HG03064 (cell line): ENCODE measurements around the gene TBC1D9.

Experiments
- ATAC-seq: cut with Tn5 transposase; IDR thresholded peaks from one replicate; pipeline ENCODE4 v1.9.1; 2021; ENCODE audit warnings: low read depth; ENCODE audit not compliant: unreplicated experiment

TBC1D9 gene

DNA sequence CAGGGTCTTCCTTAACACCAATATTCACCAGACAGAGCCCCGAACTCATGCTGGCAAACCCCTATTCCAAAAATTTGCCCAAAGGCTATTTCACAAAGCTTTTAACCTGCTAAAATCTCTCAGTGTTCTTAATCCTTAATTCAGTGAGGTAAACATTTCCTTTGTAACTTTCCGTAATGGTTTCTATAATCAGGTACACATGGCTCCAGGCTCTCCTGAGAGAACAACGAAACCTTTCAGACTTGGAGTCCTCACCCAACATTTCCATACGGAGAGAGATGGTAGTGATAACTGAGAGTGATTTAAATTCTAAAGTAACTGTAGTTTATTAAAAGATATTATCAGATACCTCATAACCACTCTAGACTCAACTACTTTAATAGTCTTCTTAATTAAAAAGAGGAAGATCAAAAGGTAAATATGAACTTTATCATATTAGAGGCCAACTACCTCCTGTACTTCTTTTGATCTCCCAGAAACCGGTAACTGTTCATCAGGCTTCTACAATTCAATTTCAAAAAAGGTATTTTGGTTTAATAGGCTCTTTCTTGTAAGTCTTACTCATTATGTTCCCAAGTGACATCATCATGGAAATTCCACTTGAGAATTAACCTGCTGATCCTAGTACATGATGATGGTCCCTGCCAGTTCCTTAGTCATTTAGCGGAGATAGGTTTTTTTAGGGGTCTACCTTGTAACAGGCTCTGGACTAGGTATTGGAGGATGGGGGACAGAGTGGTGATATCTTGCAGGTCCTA is 96.1 kb downstream of the TBC1D9 start:
- no peak for ATAC-seq

DNA sequence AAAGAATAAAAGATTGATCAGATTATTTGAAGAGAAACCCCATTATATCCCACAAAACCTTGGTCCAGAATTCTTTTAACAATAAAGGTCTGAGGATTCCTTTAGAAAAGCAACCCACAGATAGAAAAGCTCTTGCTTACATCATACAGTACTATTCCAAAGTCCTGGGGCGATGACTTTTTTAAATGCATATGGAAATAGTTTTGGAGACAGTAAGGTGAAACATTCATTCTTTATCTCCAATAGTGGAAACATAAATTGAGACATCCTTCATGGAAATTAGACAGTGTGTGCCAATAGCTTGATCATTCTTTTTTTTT is 101.7 kb downstream of the TBC1D9 start:
- ATAC-seq: no peak

DNA sequence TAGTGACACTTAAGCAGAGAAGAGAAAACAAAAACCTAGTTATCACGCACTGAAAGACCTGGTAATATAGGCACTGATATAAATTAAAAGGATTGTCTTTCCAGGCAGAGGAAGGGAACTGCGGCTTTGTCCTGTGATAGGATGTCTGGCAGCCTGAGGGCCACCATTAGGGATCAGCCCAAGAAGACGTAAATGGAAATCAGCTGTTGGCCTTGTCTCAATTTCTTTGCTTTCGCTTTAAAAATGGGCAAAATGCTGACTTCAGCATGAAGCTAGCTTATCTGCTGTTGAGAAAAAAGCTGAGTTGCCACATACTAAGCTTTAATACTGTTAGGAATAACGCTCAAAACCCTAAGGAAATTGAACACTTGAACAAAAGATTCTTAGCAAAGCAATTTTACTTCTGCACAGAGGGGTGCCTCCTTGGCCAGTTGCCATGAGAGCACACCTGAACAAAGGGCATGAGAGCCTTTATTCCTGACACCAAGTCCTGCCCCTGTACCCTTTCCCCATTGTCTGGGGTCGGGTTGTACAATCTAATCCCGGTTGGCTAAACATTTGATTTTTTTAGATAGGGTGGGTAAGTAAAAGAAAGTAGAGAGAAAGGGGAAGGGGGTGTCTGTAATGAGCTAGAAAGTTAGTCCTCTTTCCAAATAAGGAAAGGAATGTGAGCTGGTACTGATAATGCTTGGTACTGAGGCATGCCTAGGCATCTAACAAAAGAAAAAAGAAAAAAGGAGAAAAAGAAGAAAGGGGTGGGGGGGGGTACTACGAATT is 102.3 kb downstream of the TBC1D9 start:
- no peak for ATAC-seq

DNA sequence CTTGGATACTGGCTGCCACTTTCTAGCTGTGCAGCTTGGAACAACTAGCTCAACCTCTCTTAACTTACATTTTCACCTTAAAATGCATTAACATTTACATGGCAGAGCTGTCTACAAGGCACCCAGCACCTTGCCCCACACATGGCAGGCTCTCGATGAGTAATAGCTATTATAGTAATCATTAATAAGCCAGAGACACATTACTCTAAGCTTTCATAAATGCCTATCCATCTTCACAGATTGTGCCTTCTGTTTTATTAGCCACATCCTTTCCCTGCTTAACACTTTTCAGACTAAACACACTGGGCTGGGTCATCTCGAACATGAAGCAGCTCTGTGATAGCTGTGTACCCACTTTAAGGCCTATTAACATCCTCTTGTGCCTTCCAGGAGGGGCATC is 103.6 kb downstream of the TBC1D9 start:
- no peak for ATAC-seq

DNA sequence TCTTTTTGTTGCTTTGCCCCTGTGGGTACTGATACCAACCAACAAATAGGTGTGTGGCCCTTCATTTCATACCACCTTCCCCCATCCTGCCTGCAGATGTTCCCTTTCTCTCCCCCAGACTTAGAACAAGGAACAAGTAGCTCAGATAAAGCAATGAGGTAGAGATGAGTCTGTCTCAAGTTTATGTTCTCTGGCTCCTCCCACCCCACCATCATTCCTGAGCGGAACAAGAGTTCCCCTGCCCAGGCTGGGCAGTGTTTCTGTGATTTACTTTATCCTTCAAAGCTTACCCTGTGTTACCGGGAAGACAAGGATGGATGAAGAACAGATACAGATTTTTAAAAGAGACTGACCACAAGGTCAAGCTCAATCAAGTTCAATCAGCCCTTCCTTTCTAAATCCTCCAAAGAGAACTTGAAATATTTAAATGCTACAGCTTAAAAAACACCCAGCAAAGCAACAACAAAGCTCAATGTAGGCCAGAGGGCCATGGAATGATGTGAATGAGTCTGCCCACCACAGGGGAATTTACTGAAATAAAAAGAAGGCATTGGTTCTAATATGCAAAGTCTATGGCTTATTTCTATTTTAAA is 107.4 kb downstream of the TBC1D9 start:
- no peak for ATAC-seq

DNA sequence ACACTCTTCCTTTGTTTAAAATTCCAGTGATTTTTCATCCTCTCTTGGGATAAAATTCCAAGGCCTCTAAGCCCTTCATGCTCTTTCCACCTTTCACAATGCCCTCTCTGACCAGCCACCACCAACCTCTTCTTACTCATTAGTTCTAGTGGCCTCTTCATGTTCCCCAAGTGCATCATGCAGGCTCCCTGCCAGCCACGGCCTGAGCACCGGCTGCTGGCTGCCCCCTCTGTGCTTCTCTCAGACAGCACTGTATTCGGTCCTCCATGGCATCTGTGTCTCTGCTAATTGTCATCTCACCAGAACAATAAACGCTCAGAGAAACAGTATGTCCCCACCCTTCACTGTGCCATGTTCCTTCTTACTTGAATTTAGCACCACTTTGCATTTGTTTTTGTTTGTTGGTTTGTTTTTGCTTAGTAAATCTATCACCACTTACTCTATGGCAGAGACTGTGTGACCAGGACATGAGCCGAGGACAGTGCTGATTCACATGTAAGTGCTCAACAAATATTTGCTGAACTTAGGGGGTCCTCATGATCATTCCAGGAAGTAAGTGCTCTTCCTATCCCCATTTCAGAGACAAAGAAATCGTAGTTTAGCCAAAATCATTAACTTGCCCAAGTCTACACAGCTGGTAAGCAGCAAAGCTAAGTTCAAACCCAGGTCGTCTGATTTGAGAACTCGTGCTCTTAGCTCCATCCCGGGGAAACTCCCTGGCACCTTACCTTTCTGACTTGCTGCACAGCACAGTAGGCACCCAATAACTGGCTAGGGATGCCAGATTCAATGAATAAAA is 110.4 kb downstream of the TBC1D9 start:
- no peak for ATAC-seq

DNA sequence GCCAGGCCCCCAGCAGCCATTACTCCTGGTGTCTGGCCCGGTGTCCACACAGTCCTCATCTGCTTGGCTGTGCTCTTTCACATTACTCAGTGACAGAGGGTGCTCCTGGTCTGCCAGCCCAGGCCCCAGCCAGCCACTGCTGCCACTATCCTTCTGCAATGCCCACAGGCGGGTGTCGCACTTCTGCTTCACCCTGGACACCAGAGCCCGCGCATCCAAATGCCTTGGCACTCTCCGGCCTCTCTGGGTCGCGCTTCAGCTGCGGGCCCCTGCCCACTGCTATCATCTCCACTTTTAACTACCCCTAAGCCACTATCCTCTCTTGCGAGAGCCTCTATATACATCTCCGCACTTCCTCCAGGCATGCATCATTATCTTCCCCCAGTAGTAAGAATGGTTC is 111.0 kb downstream of the TBC1D9 start:
- no peak for ATAC-seq

DNA sequence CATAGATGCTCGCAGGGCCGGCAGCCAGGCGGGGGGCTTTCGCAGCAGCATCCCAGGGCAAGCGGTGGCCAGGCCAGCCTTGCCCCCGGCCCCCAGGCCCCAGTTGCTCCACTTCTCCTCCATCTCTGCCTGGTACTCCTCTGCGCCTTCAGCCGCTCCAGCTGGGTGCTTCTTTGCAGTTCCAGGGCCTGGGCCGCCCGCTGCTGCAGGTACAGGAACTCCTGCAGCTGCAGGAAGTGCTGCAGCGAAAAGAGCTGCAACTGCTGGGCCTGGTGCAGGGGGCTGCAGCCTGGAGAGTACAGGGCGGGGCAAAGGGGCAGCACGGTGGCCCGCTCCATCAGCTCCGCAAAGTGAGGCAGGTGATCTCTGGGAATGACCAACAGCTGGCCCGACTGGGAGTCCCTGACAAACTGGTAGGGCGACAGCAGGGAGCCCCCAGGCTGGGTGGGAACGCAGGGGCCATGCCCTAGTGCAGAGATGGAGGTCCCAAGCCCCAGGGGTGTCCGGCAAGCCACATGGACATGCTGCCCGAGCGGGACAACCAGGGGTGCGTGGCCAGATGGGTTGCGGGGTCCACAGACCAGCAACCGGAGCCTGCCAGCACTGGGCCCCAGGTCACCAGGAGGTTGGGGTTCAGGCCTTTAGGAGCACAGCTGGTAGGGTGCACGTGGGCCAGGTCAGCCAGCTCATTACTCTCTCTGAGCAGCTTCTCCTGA is 111.6 kb downstream of the TBC1D9 start:
- no peak for ATAC-seq

DNA sequence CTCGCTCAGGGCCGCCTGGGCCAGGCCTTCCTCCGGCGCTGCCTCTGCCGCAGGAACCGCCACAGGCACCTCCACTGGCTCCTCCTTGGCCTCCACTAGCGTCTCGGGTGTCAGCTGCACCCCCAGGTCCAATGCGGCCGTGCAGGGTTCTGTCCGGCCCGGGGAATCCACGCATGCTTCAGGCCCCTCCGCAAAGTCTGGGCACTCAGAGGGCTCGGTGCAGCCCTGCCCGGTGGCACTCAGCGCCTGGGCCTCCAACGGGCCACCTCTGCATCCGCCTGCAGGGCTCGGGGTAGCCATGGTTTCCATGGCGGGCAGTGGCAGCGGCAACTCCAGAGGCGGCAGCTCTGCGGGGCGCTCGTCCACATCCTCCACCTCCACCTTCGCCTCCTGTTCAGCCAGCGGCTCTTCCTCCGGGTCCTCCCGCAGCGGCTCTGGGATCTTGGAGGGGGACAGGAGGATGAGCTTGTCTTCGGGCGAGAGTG is 112.6 kb downstream of the TBC1D9 start:
- ATAC-seq: no peak

DNA sequence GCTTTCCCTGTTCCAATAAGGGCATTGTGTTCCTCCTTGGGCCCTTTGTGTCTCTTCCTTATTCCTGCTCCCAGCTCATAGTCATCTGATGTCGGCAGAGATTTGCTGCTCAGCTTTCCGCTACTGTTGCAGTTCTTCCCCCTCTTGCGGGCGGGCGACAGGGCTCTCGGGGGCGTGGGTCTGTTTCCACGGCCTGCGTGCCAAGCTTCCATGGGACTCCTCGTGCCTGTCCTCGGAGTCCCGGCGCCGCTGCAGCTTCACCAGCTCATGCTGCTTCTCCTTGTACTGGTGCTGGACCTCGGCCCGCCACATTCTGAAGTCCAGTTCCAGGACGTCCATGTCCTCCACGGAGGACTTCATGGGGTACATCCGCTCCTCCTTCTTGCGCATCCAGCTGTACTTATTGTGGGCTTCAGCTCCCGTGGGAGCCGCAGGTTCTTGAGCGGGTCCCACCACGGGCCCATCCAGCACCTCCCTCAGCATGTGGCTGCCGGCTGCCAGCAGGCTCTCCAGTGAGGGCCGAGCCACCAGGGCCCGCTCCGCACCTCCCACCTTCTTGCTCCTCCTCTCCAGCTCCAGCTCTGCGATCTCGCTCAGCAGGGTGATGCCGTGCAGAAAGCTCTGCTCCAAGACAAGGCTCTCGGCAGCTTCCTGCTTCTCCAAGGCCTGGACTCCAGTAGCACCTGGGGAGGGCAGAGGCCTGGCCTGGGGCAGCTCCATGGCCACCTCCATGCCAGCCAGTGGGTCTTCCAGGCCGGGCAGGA is 113.3 kb downstream of the TBC1D9 start:
- ATAC-seq: no peak

DNA sequence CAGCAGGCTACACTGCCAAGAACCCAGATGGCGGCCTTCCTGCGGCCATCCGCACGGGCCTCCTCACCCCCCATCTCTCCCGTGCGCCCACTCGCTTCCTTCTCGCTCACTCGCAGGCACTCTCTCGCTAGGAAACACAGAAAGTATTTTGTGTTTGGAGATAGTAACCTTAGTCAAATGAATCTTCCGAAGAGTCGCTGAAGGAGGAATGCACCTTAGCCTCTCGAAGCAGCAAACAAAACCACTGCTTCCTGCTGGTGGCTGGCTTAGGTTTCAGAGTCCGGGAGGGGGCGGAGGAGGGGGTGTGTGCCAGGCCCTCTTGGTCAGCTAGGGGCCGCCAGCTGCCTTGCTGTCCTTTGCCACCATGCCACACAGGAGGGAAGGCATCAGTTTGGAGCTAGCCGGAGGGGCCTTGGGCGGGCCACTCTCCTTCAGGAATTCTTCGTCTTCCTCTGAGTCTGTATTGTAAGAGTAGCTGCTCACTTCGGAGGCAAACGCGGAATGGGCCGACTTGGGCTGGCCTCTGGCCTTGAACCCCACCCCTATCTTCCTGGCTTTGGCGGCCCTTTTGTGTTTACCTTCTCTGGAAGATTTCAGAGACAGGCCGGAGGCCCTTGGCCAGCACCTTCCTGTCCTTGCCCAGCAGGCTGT is 114.3 kb downstream of the TBC1D9 start:
- no peak for ATAC-seq

DNA sequence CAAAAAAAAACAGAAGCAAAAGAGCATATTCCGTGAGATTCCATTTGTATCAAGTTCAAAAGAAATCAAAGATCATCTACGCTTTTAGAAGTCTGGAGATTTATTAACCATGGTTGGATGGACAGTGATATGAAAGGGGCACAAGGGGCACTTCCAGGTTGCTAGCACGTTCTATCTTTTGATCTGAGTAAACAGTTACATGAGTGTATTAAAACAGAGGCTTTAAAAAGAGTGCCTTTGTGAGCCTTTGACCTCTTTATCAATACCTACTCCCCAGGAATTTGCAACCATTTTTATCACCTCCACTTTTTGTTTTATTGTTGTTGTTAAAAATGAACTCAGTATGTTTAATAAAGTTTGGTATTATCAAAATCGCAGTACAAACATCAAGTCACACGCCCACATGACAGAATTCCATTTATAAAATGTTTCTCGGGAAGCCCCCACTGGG is 115.1 kb downstream of the TBC1D9 start:
- ATAC-seq: no peak

DNA sequence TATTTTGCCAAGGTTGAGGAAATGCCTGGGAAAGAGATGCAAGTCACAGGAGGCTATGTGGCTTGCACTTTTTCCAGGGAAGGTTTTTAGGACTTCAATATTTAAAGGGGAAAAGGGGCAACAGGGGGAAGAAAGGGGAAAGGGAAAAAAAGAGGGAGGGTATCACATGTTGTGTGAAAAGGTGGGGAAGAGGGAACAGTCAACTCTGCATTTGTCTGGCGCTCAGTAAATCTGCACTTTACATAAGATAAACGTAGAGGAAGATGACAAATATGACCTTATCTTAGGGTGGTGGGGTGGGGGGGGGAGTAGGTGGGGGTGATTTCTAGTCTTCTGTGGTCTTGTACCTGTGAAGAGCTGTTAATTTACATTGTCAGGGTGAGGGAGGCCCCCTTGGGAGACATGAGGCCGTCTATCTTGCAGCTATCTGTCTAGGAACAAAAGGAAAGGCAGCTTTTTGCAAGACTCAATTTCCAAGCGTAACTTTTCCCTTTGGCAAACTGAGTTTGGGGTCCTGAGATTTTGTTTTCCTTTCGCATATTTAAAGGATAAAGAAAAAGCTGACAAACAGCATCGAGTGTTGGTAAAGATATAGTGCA is 115.9 kb downstream of the TBC1D9 start:
- ATAC-seq: no peak

DNA sequence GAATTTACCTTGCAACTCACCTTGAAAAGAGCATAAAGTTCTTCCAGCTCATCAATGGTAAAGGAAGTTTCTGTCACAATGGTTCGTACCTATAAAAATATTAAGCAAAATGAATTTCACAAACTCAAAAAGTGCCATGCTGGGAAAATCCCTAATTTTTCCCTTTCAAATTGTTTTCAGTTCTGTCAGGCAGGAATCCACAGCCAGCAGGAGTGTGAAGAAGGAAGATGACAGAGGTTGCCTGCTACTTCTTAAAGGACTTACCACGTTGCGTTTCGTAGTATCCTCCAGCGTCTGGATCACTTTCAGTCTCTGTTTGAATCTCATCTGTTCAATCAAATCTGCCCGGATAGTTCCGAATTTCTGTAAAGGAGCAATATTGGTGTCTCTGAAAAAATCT is 117.1 kb downstream of the TBC1D9 start:
- ATAC-seq: no peak

DNA sequence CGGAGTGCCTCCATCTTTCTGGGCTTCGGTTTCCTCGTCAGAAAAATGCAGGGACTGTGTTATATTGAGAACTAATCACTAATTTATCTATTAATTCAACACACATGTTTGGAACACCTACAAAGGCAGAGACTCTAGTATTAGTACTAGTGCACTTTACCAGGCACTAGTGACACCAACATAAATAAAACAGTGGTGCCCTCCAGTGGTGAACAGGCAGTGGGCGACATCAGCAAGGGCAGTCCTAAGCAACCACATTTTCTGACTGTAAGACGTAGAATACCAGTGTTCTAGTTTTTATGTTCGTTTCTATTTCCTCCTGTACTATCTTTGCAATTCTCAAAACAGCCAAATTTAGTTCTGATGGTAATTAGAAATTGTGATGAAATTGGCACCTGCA is 118.3 kb downstream of the TBC1D9 start:
- ATAC-seq: no peak

DNA sequence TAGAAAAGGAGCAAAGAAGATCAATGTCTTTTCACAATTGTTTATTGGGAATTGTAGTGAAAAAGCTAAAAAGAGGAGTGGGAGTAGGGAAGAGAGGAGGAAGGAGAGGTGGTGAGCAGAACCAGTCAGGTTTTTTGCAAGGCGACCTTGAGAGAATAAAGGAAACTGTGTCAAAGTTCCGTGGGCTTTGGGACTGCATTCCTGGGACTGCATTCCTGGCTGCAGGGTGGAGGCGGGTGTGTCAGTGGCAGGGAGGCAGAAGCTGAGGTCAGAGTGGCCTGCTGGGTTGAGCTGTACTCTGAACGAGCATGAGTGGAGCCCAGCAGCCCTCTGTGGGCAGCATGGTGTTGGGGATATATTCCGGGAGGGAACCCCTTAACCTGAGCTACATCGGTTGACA is 120.6 kb downstream of the TBC1D9 start:
- ATAC-seq: no peak

DNA sequence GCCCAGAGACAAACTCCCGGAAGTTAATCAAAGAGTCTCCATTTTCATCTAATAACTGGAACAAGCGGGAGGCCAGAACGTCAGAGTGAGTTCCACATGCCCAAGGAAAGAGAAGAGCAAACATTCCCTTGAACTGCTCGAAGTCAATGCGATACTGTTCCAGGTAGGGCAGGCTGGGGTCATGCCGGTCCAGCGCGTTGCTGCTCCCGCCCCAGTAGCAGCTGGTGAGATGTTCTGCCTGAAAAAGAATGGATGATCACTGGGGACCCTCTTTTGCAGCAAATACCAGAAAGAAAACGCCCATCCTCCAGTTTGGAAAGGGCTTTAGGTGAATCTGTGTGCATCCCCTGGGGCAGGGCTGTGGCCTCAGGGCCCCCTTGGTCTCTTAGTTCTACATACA is 122.2 kb downstream of the TBC1D9 start:
- ATAC-seq: no peak

DNA sequence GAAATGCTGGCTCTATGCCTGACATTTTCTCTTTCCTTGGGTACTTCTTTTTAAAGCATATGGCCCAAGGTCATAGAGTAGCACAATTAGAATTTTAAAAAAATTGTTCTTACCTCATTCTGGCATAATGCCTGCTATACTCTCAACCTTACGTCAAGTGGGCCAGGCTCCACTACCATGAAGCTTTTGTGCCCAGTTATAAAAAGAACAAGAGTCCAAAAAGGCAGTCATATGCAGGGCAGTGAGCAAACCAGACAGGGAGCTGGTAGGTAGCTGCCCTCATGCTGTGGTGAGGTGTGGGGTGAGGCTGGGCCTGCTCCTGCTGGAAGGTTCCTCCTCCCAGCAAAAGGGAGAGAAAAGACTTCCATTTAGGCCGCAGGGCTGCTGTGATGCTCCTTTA is 123.1 kb downstream of the TBC1D9 start:
- ATAC-seq: no peak

DNA sequence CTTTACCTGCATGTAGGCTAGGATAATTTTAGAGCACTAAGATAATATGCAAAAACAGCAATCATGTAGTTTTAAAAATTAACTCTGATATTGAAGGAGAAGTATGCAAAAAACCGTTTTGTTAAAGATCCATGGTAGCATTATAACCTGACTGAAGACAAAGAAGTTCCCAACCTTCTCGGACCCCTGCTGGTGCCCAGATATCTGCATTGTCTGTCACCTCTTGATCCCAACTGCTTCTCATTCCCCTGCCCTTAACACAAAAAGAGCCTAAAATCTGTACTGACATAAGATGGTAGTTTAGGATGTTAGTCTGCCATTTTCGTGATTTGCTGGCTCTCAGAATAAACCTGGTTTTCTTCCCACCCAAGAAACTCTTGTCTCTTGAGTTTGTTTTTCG is 125.9 kb downstream of the TBC1D9 start:
- ATAC-seq: no peak
